GM12874 (cell line): ENCODE results near the gene CFAP77.

Experiments used
- TF ChIP-seq, protein P1 (sequence below): IDR thresholded peaks from 2 replicates; pipeline ENCODE4 v1.5.1; 2011; ENCODE audit warnings: low read depth, mild to moderate bottlenecking, control low read depth, low read length, moderate library complexity; ENCODE audit not compliant: insufficient read depth

The CFAP77 gene

DNA sequence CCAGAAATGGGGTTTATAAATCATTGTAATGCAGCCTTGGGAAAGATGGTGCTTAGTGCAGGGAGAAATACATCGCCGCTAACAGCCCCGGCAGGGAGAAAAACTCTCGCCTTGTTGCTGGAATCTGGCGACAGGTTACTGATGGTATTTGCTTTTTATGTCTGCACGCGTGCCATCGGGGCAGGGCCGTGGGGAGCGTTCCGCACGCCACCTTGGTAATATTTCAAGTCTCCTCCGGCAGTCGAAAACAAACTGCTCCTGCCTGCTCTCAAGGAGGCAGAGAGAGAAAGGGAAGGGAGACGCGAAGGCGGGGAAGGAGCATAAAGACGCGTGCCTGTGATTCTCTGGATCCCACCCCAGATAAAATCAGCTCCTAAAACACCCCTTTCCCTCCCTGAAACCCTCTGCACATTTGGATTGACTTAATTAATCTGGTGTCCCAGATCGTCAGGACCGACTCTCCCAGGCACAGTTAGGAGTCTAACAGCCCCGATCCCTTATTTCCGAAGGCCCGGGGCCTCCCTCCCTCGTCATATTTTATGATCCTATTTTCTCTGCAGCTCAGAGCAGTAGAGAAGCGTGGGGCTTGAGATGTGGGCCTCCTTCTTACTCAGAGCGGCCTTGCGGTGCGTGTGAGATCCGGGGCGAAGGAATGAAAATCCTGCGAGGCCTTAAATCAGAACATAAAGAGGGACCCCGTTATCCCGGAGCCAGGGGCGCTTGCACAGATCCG, 47.7 kb downstream of the CFAP77 start:
- TF ChIP-seq, protein P1, sequence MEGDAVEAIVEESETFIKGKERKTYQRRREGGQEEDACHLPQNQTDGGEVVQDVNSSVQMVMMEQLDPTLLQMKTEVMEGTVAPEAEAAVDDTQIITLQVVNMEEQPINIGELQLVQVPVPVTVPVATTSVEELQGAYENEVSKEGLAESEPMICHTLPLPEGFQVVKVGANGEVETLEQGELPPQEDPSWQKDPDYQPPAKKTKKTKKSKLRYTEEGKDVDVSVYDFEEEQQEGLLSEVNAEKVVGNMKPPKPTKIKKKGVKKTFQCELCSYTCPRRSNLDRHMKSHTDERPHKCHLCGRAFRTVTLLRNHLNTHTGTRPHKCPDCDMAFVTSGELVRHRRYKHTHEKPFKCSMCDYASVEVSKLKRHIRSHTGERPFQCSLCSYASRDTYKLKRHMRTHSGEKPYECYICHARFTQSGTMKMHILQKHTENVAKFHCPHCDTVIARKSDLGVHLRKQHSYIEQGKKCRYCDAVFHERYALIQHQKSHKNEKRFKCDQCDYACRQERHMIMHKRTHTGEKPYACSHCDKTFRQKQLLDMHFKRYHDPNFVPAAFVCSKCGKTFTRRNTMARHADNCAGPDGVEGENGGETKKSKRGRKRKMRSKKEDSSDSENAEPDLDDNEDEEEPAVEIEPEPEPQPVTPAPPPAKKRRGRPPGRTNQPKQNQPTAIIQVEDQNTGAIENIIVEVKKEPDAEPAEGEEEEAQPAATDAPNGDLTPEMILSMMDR: no peak

- TF ChIP-seq, protein P1: no peak
These were observed 48.4 kb downstream of the CFAP77 start for GRCh38 chr9:132458432-132458831.

- TF ChIP-seq, protein P1: no peak
These were observed 49.6 kb downstream of the CFAP77 start for GRCh38 chr9:132459661-132460060.

GRCh38 chr9:132460240-132460639, 50.2 kb downstream of the CFAP77 start:
- TF ChIP-seq, protein P1: no peak

DNA sequence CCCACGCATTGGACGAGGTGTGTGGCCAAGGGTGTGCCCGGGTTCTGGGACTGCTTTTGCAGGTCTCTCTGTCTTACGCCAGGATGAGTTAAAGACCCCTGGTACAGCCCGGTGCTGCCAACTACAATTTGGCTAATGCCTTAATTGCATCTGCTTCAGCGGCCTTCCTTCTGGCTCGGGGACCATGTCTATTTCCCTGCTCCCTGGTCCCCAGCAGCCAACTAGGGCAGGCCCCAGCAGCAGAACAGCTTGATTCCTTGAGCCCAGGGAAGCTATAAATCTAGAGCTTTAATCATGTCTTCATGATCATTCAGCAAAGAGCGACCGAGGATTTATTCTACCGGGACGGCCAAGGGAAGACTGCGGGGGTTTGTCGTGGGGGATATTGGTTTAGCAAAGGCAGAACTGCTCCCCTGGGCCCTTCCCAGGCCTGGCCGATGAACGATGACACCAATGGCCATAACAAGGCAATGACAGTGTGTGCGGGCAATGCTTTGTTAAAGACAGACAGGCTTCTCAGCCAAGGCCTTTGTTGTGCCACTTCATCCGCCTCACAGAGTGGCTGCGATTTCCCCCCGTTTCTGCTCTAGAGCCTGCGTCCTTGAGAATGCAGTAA, 51.4 kb downstream of the CFAP77 start:
- TF ChIP-seq, protein P1: no peak

DNA sequence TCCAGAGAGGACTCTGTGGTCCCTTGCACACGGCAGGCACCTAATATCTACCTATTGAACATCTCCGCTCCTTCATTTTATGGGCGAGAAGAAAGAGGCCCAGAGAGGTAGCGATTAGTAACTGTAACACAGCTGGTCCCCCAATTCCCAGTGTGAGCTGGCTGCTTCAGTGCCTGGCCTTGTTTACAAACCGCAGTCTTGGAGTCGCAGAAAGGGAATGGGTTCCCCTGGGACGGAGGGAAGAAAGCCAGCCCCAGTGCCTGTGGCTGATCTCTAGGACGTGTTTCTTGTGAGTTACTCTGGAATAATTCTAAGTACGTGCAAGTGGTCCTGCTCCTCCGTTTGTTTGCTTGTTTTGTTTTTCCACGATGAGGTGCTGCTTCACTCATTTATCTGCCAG, 52.0 kb downstream of the CFAP77 start:
- TF ChIP-seq, protein P1: no peak

GRCh38 chr9:132464547-132464946, 54.5 kb downstream of the CFAP77 start:
- TF ChIP-seq, protein P1: no peak
